GM12878 (cell line): ENCODE measurements around the gene KIAA1671. TPM values are rescaled to one million over a fixed set of nuclear protein-coding genes. Genes with fewer than 3 reads are reported as not detected.

ENCODE experiments used
- ATAC-seq: fragments of 200-7000 bp; cut with Tn5 transposase; 3 replicates; pipeline ENCODE4 v1.9.1; 2020; ENCODE audit warnings: mild to moderate bottlenecking, moderate library complexity
- BruUV-seq: library from RNA; stranded (reverse); fragments of 400-500 nt; replicated peaks from 2 replicates; lab custom pipeline; 2021; lab: Mats Ljungman, UMichigan
- CTCF ChIA-PET: fragments of 300-600 bp; sonication (Branson Sonifier 250); formaldehyde crosslinking; extraction: SDS; loops from one replicate; lab custom pipeline; 2021; ENCODE audit warnings: inconsistent platforms; lab: Yijun Ruan, JAX
- POLR2A ChIA-PET: fragments of 350-600 bp; formaldehyde crosslinking; extraction: SDS; loops from one replicate; lab custom pipeline; 2021; ENCODE audit warnings: inconsistent platforms; lab: Charles Lee
- RAD21 ChIA-PET: fragments of 300-600 bp; sonication (Branson Sonifier 250); formaldehyde crosslinking; loops from one replicate; lab custom pipeline; 2023; ENCODE audit warnings: antibody characterized with exemption; ENCODE audit not compliant: unreplicated experiment; lab: Charles Lee
- SMC1A ChIA-PET: fragments of 300-600 bp; sonication (Branson Sonifier 250); formaldehyde crosslinking; loops from one replicate; lab custom pipeline; 2023; ENCODE audit not compliant: unreplicated experiment, uncharacterized antibody; lab: Charles Lee
- DNase-seq: peaks from one replicate; pipeline ENCODE4 v3.0.0-alpha.2; 2011; ENCODE audit warnings: low read depth, low spot score
- FAIRE-seq: peaks from 3 replicates; lab custom pipeline; 2011; peaks lifted over from hg19 to GRCh38; lab: Jason Lieb, UNC
- H2AFZ ChIP-seq: 2 replicates; pipeline ENCODE4 v1.6.0; 2011; ENCODE audit warnings: low read depth, low read length, control low read depth; ENCODE audit not compliant: control insufficient read depth
- H3K27ac ChIP-seq: 2 replicates; pipeline ENCODE4 v1.5.1; 2011; ENCODE audit warnings: control low read depth; ENCODE audit not compliant: control insufficient read depth, insufficient read depth
- H3K27me3 ChIP-seq, 2 experiments: replicated peaks in 1 of 2; 2 replicates each; pipeline versions ENCODE4 v1.6.0 to v1.6.1; 2011; ENCODE audit warnings: low read length in 1 of 2; ENCODE audit not compliant: control insufficient read depth in 2 of 2, insufficient read depth in 2 of 2
- H3K36me3 ChIP-seq, 2 experiments: 2 replicates each; pipeline ENCODE4 v1.5.1; 2011; ENCODE audit warnings: low read length in 1 of 2; ENCODE audit not compliant: control insufficient read depth in 2 of 2, insufficient read depth in 2 of 2
- H3K4me1 ChIP-seq: 2 replicates; pipeline ENCODE4 v1.6.1; 2011; ENCODE audit warnings: mild to moderate bottlenecking, low read length, moderate library complexity, mixed read lengths; ENCODE audit not compliant: control insufficient read depth, insufficient read depth
- H3K4me2 ChIP-seq: 2 replicates; pipeline ENCODE4 v1.6.0; 2011; ENCODE audit warnings: control low read depth; ENCODE audit not compliant: control insufficient read depth, insufficient read depth
- H3K4me3 ChIP-seq: fragments of 200-600 bp; sonication (generic); 2 replicates; pipeline ENCODE4 v1.5.1; 2016
- H3K79me2 ChIP-seq: 2 replicates; pipeline ENCODE4 v1.6.0; 2011; ENCODE audit warnings: low read length; ENCODE audit not compliant: control insufficient read depth, insufficient read depth
- H3K9ac ChIP-seq: 2 replicates; pipeline ENCODE4 v1.8.0; 2011; ENCODE audit warnings: low read length, control low read depth, mixed read lengths; ENCODE audit not compliant: control insufficient read depth, insufficient read depth
- H3K9me3 ChIP-seq: replicated peaks from 3 replicates; pipeline ENCODE4 v1.5.1; 2011; ENCODE audit warnings: mild to moderate bottlenecking, low read length; ENCODE audit not compliant: control insufficient read depth, insufficient read depth
- H4K20me1 ChIP-seq: 2 replicates; pipeline ENCODE4 v1.6.0; 2011; ENCODE audit not compliant: control insufficient read depth, insufficient read depth
- CHD1 ChIP-seq: IDR thresholded peaks from 2 replicates; pipeline ENCODE4 v1.6.1; 2012; ENCODE audit warnings: low read depth, low read length, improper control_type of control experiment
- CTCF ChIP-seq, 3 experiments: IDR thresholded peaks in 2 of 3; conservative IDR thresholded peaks in 1 of 3; 2 replicates each; pipeline ENCODE4 v1.5.1; 2011; ENCODE audit warnings: low read depth in 3 of 3, low read length in 3 of 3, mild to moderate bottlenecking in 3 of 3, control low read depth in 2 of 3, moderate library complexity in 2 of 3, inconsistent platforms in 1 of 3, mixed read lengths in 1 of 3; ENCODE audit not compliant: control insufficient read depth in 2 of 3, insufficient read depth in 1 of 3; ENCODE audit errors: extremely low read depth in 1 of 3
- IRF4 ChIP-seq: IDR thresholded peaks from 2 replicates; pipeline ENCODE4 v1.6.1; 2011; ENCODE audit warnings: low read depth, low read length
- POU2F2 ChIP-seq: IDR thresholded peaks from 3 replicates; pipeline ENCODE4 v1.6.1; 2011; ENCODE audit warnings: low read depth, mild to moderate bottlenecking, low read length, borderline replicate concordance
- RAD21 ChIP-seq: IDR thresholded peaks from 2 replicates; pipeline ENCODE4 v1.6.1; 2011; ENCODE audit warnings: mild to moderate bottlenecking, low read depth, low read length, moderate library complexity; ENCODE audit not compliant: insufficient read depth
- SMARCA5 ChIP-seq: fragments of 450-650 bp; IDR thresholded peaks from 2 replicates; pipeline ENCODE4 v1.6.1; 2017; ENCODE audit warnings: mild to moderate bottlenecking
- SMC3 ChIP-seq: IDR thresholded peaks from 2 replicates; pipeline ENCODE4 v1.6.1; 2011; ENCODE audit warnings: low read length, improper control_type of control experiment, borderline replicate concordance
- YY1 ChIP-seq: IDR thresholded peaks from 2 replicates; pipeline ENCODE4 v1.6.1; 2011; ENCODE audit warnings: low read depth, mild to moderate bottlenecking, low read length
- WGBS: methylation state at CpG from one replicate; pipeline ENCODE4 v1.1.6; 2016; ENCODE audit warnings: low lambda C conversion rate; ENCODE audit not compliant: insufficient replicate concordance, insufficient coverage; ENCODE audit errors: missing lambda C conversion rate; 5-methylcytosine and 5-hydroxymethylcytosine counted together
- in situ Hi-C: fragments of 300-500 bp; cut with MboI; formaldehyde crosslinking; loops from 9 replicates; pipeline ENCODE4 v1.14.3; 2018; ENCODE audit warnings: mixed read lengths
- intact Hi-C: fragments of 100-400 bp; cut with micrococcal nuclease; formaldehyde crosslinking; loops from one replicate; pipeline ENCODE4 v1.14.2; 2022; ENCODE audit not compliant: unreplicated experiment
- polyA plus RNA-seq, 11 experiments: library from polyadenylated mRNA; depleted of rRNA in 4 of 11; unstranded in 6 of 11; stranded (reverse) in 5 of 11; fragments of >200 nt; fragmentation: Nextera tagmentation in 4 of 11; fragmentation: Illumina TruSeq in 1 of 11; extraction: Ambion mirVana in 4 of 11; extraction: Trizol in 1 of 11; gene quantifications; 1 replicate in 1 of 11; 2 replicates in 10 of 11; pipeline versions ENCODE4 v1.2.1 to v1.2.3, GENCODE V29; 2011 to 2016; ENCODE audit warnings: inconsistent platforms in 2 of 11, missing spikeins in 2 of 11, low read depth in 1 of 11
- total RNA-seq, 4 experiments: library from RNA; depleted of rRNA in 3 of 4; stranded (reverse); fragments of >200 nt in 3 of 4; fragmentation: Illumina TruSeq in 1 of 4; extraction: Trizol in 1 of 4; gene quantifications; 2 replicates each; pipeline versions ENCODE4 v1.2.1 to v1.2.3, GENCODE V29; 2013 to 2021

The KIAA1671 gene
- total and polyA plus RNA-seq, 10 of the 15 experiments (the other 5 are each of a cell fraction or from before 2014, with no cell fraction given), result 0.05 to 2.7 (median 0.33) TPM

- intact Hi-C loops, result loop anchor here (1.0 kb wide), 2 partner anchors 97 to 111 kb away; partner anchors contain the start of gene KIAA1671
- no peaks in the 10 kb centered on the region for H3K27me3 ChIP-seq
- BruUV-seq, result no TSS peak
- in situ Hi-C loops, result no loop called here
- TF ChIP-seq SMC3 (peak; percentile 87), CHD1 (no peak), POU2F2 (0 out of 3 replicates have a peak, but pooled peaks have one; percentile 18), YY1 (0 out of 2 replicates have a peak, but pooled peaks have one; percentile 30), RAD21 (peak; percentile 73), SMARCA5 (0 out of 2 replicates have a peak, but pooled peaks have one; percentile 34), IRF4 (no peak), CTCF (IDR thresholded peaks at IDR 0.05 in 2 of 3, conservative IDR thresholded peaks at IDR 0.05 in 1 of 3; ENCODE audit: control insufficient read depth in 2 of 3, extremely low read depth in 1 of 3, insufficient read depth in 1 of 3, low read depth in 3 of 3, low read length in 3 of 3) (peak; percentile 86 to 88 (median 87))
- H4K20me1 ChIP-seq, result no peaks in the 10 kb centered on the region
- H3K4me3 ChIP-seq, result no peak overlapping the region
- H3K9ac ChIP-seq, result no peak overlapping the region
- peak; percentile 99 for FAIRE-seq
- RAD21 ChIA-PET, result interaction anchor here (0.6 to 3.7 kb wide), 6 partner anchors 9 to 111 kb away, joined by 3 to 26 read pairs (median 3); no protein-coding TSS in a partner anchor
- POLR2A ChIA-PET, result no interaction called here
- no peak for DNase-seq
- whole genome bisulfite sequencing, result 32% methylated on average over 9 of the region's 9 CpGs
- no peaks in the 10 kb centered on the region for H3K36me3 ChIP-seq
- H3K27ac ChIP-seq, result no peak overlapping the region
- SMC1A ChIA-PET, result interaction anchor here (0.8 to 2.9 kb wide), 5 partner anchors 9 to 279 kb away, joined by 3 to 34 read pairs (median 3); no protein-coding TSS in a partner anchor
- H2AFZ ChIP-seq, result no peak overlapping the region
- H3K4me2 ChIP-seq, result no peak overlapping the region
- peak; percentile 97 for ATAC-seq
- H3K4me1 ChIP-seq, result no peaks in the 10 kb centered on the region
- CTCF ChIA-PET, result interaction anchor here (0.6 to 4.5 kb wide), 23 partner anchors 8 to 290 kb away, joined by 3 to 80 read pairs (median 3); no protein-coding TSS in a partner anchor
- H3K79me2 ChIP-seq, result no peaks in the 10 kb centered on the region
- peaks cover 4% of the 10 kb centered on the region; the same call in 1 of the 3 replicates for H3K9me3 ChIP-seq
Measured at GRCh38 chr22:25048659-25049647, 96.4 kb downstream of the KIAA1671 start.
